Esophagus muscularis mucosa (tissue), 4 donors: ENCODE results near the gene ABHD12B. TPM values are rescaled to one million over a fixed set of nuclear protein-coding genes. Genes with fewer than 3 reads are reported as not detected.

ENCODE experiments used
- DNase-seq: peaks from one replicate; pipeline ENCODE4 v3.0.0-alpha.2; 2017; ENCODE audit errors: extremely low spot score
- H3K27ac ChIP-seq, 4 donors: fragments of 200-600 bp; sonication (generic); replicated peaks in 1 of 4; 1 replicate in 3 of 4; 2 replicates in 1 of 4; pipeline ENCODE4 v1.5.1; 2016 to 2019; ENCODE audit warnings: mild to moderate bottlenecking in 1 of 4
- H3K27me3 ChIP-seq, 4 donors: fragments of 200-600 bp; sonication (generic); one replicate each; pipeline versions ENCODE4 v1.5.1 to v1.6.0; 2016 to 2019
- H3K36me3 ChIP-seq, 4 donors: fragments of 200-600 bp; sonication (generic); one replicate each; pipeline ENCODE4 v1.5.1; 2016 to 2019
- H3K4me1 ChIP-seq, 4 donors: fragments of 200-600 bp; sonication (generic); one replicate each; pipeline ENCODE4 v1.5.1; 2016 to 2019
- H3K4me3 ChIP-seq, 4 donors: fragments of 200-600 bp; sonication (generic); 1 replicate in 2 of 4; 2 replicates in 2 of 4; pipeline ENCODE4 v1.5.1; 2016 to 2019; ENCODE audit warnings: mild to moderate bottlenecking in 4 of 4, moderate library complexity in 1 of 4
- H3K9me3 ChIP-seq, 4 donors: fragments of 200-600 bp; sonication (generic); 1 replicate in 3 of 4; 2 replicates in 1 of 4; pipeline ENCODE4 v1.5.1; 2016 to 2019
- CTCF ChIP-seq, 3 experiments: fragments of 200-600 bp in 2 of 3; fragments of 450-650 bp in 1 of 3; sonication (generic) in 2 of 3; IDR thresholded peaks; one replicate each; pipeline ENCODE4 v1.5.1; 2017 to 2019; ENCODE audit warnings: antibody characterized with exemption in 3 of 3, mild to moderate bottlenecking in 2 of 3, moderate library complexity in 1 of 3
- EP300 ChIP-seq: sonication (generic); formaldehyde crosslinking; IDR thresholded peaks from one replicate; pipeline ENCODE4 v1.6.1; 2017; ENCODE audit warnings: antibody characterized with exemption
- POLR2A ChIP-seq: fragments of 450-650 bp; IDR thresholded peaks from one replicate; pipeline ENCODE4 v1.6.1; 2017; ENCODE audit warnings: antibody characterized with exemption, moderate library complexity, mild to moderate bottlenecking, low read depth
- POLR2AphosphoS5 ChIP-seq, 2 donors: sonication (generic); formaldehyde crosslinking; IDR thresholded peaks; one replicate each; pipeline ENCODE4 v1.6.1; 2017; ENCODE audit warnings: antibody characterized with exemption in 2 of 2
- WGBS: methylation state at CpG from one replicate; pipeline ENCODE4 v1.1.5; 2018; 5-methylcytosine and 5-hydroxymethylcytosine counted together
- intact Hi-C: fragments of 100-400 bp; cut with DNase I; formaldehyde crosslinking; loops from one replicate; pipeline ENCODE4 v1.15.1; 2023
- total RNA-seq, 4 donors: library from RNA; depleted of rRNA; stranded (reverse); fragments of >200 nt; gene quantifications; one replicate each; pipeline versions ENCODE4 v1.1.0 to v1.2.1, GENCODE V29; 2016

The ABHD12B gene
- total RNA-seq, 4 donors from 2014 or later: not detected

GRCh38 chr14:50830044-50830931, 41.6 kb upstream of the ABHD12B start:
- Histone ChIP-seq H3K4me1 (peaks cover 12 to 41% (median 28%) of the 10 kb centered on the region in 4 donors), H3K4me3 (peak overlapping the region; percentile 90 to 96 (median 94)), H3K27ac (peak overlapping the region; percentile 91 to 94 (median 92)), H3K36me3 (no peaks in the 10 kb centered on the region), H3K9me3 (no peaks in the 10 kb centered on the region), H3K27me3 (no peaks in the 10 kb centered on the region)
- TF ChIP-seq POLR2AphosphoS5 (IDR thresholded peaks at IDR 0.05) (peak in 1 of 2 donors; percentile 14), CTCF (IDR thresholded peaks at IDR 0.05) (no peak), EP300 (no peak)
- intact Hi-C loops: loop anchor here (5.0 kb wide), 1 partner anchor 163 kb away; the partner anchor contains the start of gene SAV1
- DNase-seq: peak; percentile 93
- under 1% methylated on average over 25 of the region's 93 CpGs for WGBS

DNA sequence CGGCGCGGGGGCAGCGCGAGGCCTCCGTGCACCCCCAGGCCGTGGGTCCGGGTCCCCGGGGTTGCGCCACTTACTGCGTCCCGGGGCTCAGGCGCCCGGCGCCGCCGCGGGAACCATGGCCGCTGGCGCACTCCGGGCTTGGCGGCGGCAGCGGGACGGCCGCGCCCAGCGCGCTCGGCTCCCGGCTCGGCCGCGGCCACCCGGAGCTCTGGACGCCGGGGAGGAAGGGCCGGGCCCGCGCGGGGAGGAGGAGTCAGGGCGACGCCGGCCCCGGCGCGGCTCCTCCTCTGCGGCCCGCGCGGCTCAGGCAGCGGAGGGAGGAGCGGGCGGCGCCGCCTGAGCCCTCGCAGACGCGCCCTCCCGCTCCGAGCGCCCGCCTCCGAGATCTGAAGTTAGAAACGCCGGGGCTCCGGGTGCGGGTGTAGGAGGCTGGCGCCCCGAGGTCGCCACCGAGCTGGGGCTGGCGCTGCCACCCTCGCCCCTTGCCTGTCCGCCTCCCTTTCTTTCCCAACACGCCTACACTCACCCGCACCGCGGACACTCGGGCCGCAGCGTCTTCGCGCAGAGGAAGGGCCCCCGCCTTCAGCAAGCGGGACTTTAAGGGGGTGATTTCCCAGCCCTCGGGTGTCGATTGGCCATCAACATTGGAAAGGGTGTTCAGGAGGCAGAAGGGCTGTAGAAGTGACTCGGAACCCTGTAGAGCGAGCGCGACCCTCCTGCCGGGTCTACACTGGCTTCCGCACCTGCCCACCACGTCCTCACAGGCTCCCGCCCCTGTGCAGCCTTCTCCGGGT, 40.7 kb upstream of the ABHD12B start, which contains the start of gene NIN:
NIN (minus strand) TSS at position 231 of the 794 bp plus-strand sequence. CDS start 9,106 bp downstream, outside the sequence.
- TF ChIP-seq POLR2AphosphoS5 (IDR thresholded peaks at IDR 0.05) (peak in 1 of 2 donors; percentile 53), POLR2A (no peak)
- peak within 1 kb of the TSS; percentile 91 to 94 (median 92) for H3K27ac ChIP-seq
- peaks cover 12 to 34% (median 28%) of the 10 kb centered on the region in 4 donors for H3K4me1 ChIP-seq
- intact Hi-C loops: loop anchor here (5.0 kb wide), 1 partner anchor 164 kb away; the partner anchor contains the start of gene SAV1
- no peaks in the 10 kb centered on the region for H3K36me3 ChIP-seq
- DNase-seq: peak; percentile 91
- H3K27me3 ChIP-seq: no peaks in the 10 kb centered on the region
- H3K9me3 ChIP-seq: no peaks in the 10 kb centered on the region
- 2% methylated on average over 13 of the region's 97 CpGs for WGBS
- H3K4me3 ChIP-seq: peak within 1 kb of the TSS; percentile 90 to 96 (median 94)

- TF ChIP-seq POLR2AphosphoS5 (IDR thresholded peaks at IDR 0.05) (peak in 1 of 2 donors; percentile 2), POLR2A (no peak)
- peak overlapping the region; percentile 91 to 94 (median 92) for H3K27ac ChIP-seq
- 10% methylated on average over 10 of the region's 10 CpGs for WGBS
- H3K4me1 ChIP-seq: peaks cover 12 to 28% (median 24%) of the 10 kb centered on the region in 4 donors
- H3K27me3 ChIP-seq: no peaks in the 10 kb centered on the region
- peak overlapping the region; percentile 90 to 96 (median 94) for H3K4me3 ChIP-seq
- intact Hi-C loops: loop anchor here (5.0 kb wide), 1 partner anchor 164 kb away; the partner anchor contains the start of gene SAV1
- no peaks in the 10 kb centered on the region for H3K36me3 ChIP-seq
- DNase-seq: no peak
- no peaks in the 10 kb centered on the region for H3K9me3 ChIP-seq
These were observed 40.1 kb upstream of the ABHD12B start for GRCh38 chr14:50831726-50832168.

- DNase-seq: no peak
- Histone ChIP-seq H3K27me3 (no peaks in the 10 kb centered on the region), H3K27ac (no peak overlapping the region), H3K4me1 (peaks cover 8 to 24% (median 21%) of the 10 kb centered on the region in 4 donors), H3K4me3 (no peak overlapping the region), H3K36me3 (no peaks in the 10 kb centered on the region), H3K9me3 (no peaks in the 10 kb centered on the region)
- intact Hi-C loops: loop anchor here (5.0 kb wide), 1 partner anchor 166 kb away; the partner anchor contains the start of gene SAV1
- 83% methylated on average over 6 of the region's 6 CpGs for WGBS
- TF ChIP-seq POLR2A (no peak), POLR2AphosphoS5 (IDR thresholded peaks at IDR 0.05) (no peak), CTCF (IDR thresholded peaks at IDR 0.05) (no peak), EP300 (no peak)
These were observed 38.8 kb upstream of the ABHD12B start for GRCh38 chr14:50832935-50833630.

GRCh38 chr14:50834802-50835276, 37.0 kb upstream of the ABHD12B start:
- Histone ChIP-seq H3K4me1 (peaks cover 0 to 11% (median 7%) of the 10 kb centered on the region in 4 donors), H3K27ac (no peak overlapping the region), H3K27me3 (no peaks in the 10 kb centered on the region), H3K9me3 (no peaks in the 10 kb centered on the region), H3K4me3 (no peak overlapping the region), H3K36me3 (no peaks in the 10 kb centered on the region)
- no peak for DNase-seq
- intact Hi-C loops: loop anchor here (5.0 kb wide), 1 partner anchor 168 kb away; the partner anchor contains the start of gene SAV1
- TF ChIP-seq POLR2A: no peak
- no peak for TF ChIP-seq EP300
- WGBS: 83% methylated on average over 5 of the region's 5 CpGs
